Measurements from ENCODE around the gene HAUS7.

HAUS7 gene

DNA sequence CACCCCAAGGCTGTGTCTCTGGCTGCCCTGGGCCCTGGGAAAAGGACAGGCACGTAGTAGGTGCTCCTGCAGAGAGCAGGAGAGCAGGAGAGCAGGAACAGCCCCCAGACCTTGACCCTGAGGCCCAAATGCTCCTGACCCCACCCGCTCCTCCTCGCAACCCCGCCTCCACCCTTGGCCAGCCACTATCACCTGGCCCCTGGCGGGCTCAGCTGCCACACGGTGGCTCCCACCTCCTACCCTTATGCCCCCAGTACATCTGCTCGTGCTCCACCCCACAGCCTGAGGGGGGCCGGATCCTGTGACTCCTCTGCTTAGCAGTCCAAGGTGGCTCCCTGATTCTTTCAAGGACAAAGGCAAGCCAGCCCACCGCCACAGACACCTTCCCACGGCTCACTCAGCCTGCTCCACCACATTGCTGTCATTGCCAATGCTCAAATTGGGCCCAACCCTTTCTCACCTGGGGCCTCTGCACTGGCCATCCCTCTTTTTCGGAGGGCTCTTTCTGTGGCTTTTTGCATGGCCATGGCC lies 5.4 kb upstream of the HAUS7 start:
- no peak for DNase-seq

DNA sequence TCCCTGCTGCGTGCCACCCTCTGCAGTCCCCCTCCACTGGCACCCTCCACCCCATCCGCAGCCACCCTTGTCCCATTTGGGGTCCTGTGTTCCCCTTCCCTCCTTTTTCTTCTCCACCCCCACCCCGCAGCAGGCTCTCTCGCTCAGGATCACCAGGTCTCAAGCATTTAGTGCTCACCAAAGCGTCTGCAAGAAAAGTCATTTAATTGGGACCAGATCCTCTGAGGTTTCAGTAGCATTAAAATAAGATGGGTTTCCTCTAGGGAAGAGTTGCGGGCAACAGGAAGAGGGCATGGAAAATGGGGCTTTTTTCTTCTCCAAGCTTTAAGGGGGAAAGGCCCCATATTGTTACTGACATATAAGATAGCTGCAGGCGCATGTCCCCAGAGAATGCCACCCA lies 4.9 kb upstream of the HAUS7 start:
- DNase-seq, result no peak

DNA sequence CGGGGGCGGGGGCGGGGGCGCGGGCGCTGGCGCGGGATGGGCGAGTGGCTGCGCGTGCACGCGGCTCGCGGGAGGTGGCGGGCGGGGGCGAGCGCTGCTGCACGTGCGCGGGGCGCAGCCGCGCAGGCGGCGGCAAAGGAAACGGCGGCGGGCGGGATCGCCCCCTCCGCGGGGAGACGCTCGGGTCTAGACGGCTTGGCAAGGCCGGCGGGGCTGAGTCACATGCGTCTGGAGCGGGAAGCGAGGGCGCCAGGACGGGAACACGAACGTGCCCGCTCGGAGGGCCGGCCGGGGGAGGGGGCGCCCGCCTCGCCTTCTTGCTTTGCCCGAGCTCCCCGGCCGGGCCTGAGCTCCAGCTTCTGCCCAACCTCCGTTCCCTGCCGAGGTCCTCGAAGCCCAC lies 4.3 kb upstream of the HAUS7 start:
- peak; percentile 83 for DNase-seq

DNA sequence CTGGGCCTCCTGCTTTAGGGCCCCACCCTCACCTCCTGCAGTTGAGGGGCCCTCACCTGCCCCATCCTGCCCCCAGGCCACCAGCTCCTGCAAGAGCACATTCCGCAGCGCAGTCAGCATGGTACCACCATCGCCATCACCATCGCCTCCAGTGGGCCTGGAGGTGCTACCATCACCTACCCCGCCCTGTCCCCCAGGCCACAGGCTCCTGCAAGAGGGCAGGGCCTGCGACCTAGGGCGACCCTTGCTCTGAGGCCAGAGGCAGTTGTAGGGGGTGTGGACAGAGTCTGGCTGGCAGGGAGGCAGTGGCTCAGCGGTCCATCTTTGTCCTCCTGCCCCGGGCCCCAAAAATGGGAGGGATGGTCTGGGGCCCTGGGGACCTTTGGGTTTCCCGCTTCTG lies 3.9 kb upstream of the HAUS7 start:
- no peak for DNase-seq

DNA sequence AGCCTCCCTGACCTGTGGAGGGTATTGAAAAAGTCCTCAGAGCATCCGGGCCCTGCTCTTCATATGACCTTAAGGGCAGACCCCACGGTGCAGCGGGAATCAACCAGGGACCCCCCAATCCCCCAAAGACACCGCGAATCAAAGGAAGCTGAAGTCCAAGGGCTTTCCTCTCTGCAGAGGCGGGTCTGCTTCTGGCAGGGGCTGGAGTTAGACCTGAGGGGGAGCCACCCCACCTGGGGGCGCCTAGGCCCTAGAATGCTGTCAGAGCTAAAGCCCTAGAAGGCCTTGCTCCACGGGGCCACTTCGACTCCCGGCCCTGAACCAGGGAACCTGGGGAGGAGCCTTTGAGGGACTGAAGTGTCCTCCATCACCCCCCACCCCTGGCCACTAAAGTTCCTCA lies 2.8 kb upstream of the HAUS7 start:
- DNase-seq, result no peak

DNA sequence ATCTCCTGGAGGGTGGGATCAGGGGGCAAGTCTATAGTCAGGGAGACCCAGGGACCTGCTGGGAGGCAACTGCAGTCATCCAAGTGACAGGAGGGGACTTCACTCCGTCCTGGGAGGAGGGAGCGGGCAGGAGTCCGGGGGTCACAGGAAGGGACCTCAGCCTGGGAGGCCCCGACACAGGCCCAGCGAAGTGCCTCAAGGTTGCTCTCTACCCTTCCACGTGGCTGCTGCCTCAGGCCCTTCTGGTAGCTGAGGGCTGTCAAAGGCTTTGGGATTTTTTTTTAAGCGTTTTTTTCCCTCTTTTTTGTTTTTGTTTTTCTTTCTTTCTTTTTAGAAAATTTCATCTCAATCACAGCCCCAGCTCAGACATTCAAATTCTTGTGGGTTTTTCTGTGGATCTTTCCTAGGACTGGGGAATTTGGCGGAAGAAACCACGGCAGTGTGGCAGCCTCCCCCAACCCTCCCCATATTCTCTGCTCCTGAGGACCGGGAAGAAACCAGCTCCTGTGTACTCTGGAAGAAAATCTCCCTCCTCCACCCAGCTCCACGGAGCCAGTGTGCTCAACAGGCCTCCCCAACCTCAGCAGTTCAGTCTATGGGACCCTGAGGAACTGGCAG lies 1.4 kb upstream of the HAUS7 start:
- DNase-seq, result no peak

DNA sequence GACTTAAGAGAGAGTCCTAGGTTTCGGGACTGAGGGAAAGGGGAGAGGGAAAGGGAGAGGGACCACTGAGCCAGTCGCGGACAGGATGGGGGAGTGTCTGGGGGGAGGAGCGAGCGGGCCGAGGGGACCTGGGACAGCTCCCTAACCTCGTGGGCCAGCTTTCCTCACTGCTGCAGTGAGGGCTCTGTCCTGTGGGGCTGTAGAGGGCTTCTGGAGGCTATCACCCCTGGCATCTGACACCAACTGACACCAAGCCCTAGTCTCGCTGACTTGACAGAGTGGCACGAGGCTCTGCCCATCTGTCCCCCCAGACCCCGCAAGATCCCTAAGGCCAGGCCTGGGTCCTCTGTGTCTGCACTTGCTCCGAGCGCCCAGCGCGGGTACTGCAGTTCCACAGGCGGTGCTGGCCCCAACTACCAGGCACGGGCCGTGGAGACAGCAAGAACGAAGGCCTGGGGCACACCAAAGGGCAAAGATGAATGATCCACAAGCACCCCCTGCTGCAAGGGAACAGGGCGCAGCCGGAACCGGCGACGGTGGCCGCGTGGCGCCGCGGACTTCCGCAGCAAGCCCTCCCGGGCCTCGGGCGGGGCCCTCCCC lies 465 bp downstream of the HAUS7 start:
- no peak for DNase-seq

DNA sequence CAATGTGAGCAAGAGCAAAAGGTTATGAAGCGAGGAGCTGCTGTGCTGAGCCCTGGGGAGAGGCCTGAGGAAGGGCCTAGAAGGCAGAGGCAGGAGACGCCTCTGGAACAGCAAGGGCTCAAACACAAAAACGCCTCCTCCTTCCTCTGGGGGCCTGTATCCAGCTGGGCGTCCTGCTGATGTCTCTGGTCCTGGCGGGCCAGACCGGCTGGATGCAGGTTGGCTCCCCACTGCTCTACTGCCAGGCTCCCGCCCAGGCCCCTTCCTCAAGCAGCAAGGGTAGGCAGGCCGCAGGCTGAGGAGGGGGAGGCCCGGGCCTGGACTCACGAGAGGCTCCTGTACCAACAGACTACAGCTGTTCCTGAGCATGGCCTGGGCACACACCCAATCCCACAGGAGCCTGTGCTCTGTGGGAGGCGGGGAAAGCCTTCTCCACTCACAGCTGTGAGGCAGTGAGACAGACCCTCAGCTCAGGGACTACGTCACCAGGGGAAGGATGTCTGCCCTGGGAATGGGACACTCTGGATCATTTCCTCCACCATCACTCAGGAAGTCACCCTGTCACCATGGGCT lies 2.3 kb downstream of the HAUS7 start:
- no peak for DNase-seq

DNA sequence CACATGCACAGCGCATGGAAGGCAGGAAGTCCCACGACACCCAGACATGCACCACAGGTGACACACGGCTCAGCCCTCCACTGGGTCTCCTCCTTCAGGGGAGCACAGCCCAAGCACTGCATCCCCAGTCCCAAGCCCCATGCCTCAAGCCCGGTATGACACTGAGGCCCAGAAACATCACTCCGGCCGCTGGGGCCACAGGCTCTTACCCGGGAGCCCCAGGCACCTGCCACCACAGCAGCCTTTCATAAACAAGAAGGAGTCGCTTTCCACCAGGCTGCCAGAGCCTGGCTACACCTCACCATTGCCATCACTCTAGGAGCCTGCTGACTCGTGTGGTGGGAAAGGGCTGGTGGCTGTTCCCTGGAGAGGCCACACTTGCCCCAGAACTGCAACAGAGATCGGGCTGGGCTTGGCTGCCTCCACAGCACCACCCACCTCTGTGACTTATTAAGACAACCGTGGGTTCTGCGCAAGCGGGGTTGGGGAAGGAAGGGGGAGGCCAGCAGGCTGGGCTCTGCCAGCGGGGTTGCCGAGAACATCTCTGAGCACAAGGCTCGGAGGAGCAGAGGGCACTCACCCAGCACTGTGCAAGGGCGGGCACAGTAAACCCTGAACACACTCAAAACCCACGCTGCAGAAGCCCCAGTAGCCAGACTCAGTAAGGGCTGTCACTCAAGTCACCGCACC lies 4.5 kb downstream of the HAUS7 start:
- no peak for DNase-seq

DNA sequence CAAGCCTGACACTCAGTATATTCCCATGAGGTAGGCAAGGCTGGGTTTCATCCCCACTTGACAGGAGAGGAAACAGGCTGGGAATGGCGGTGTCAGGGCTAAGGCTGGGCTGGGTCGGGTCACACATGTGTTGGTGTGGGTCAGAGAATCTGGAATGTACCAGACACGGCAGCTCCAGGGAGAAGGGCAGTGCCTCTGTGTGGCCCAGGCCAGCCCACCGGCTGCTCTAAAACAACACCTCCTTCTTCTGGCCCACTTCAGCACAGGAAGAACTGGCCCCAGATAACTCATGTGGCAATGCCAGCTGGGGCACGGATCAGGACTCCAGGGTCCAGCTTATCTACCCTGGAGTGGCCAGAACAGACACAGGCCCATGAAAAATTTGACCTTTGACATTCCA lies 6.3 kb downstream of the HAUS7 start:
- no peak for DNase-seq

DNA sequence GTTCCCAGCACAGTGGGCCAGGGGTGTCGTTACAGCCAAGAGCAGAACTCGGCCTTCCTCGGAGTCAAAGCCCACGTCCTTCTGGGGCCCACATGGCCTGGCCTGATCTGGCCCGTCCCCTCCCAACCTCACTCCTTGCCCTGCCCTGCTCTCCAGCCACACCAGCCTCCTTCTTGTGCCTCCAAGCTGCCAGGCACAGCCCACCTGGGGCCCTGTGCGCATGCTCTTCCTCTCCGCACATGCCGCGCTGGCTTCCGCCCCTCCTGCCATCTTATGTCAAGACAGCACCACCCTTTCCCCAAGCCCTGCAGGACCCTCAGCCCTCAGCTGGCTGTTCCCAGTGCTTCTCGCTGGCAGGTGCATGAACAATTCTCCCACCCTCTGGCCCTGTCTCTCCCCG lies 6.8 kb downstream of the HAUS7 start:
- no peak for DNase-seq

DNA sequence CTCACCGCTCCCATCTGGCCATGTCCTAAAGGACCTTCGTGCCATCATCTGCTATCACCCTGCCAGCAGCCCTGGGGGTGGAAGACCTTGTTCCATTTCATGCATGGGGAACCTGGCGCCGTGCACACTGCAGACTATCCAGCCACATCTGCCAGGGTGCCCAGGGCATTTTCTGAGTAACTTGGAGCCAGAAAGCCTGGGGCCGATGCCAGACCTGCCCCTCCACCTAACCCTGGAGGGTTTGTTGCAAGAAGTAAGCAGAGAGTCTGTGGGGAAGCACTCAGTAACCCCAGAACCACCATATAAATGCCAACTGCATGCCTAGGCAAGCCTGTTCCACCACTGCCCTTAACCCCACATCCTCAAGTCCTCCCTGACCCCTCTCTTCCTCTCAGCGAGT lies 7.3 kb downstream of the HAUS7 start:
- DNase-seq, result no peak

DNA sequence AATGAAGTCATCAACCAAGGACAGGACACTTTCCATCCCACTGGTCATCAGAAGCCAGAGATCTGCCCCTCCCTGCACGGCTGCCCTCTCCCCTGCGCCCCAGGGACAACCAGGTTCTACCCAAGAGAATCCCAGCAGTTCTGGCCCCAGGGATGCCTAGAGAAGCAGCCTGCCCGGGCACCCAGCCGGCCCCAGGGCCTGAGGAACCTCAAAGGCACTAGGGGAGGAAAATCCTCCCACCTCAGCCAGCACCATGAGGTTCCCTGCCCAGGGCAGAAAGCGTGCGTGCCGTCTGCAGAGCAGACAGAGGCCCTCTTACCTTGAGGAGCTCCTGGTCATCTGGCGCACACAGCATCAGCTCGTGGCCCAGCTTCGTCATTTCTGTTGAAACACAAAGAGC lies 8.1 kb downstream of the HAUS7 start:
- DNase-seq, result no peak

DNA sequence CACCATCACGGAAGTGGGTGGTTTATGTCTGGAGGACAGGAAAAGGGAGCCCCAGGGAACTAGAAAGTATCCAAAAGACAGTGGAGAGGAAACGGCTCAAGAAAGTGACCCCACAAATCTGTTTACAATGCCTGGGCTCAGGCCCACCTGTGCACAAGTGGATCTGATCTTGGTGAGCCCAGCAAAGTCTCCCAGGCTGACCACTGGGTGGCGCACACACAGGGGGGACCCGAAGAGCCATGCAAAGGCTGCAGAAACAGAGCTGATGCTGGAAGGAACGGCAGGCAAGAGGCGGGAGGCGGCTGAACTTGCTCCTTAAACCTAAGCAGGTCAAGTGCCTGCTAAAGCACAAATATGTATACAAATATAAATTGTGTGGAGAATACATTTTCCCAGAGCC lies 9.6 kb downstream of the HAUS7 start:
- DNase-seq, result peak; percentile 54

DNA sequence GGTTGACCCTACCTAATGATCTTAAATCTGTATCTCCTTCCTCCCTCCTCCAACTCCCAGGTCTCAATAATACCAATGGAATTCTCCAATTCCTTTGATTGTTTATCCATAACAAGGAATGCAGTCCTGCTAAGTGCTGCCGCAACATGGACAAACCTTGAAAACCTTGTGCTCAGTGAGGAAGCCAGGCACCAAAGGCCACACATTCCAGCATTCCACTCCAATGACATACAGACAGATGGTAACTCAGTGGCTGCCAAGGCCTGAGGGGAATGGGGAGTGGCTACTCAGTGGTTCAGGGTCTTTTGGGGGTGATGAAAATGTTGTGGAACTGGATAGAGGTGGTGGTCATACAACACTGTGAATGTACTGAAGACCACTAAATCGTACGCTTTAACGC lies 10.4 kb downstream of the HAUS7 start:
- peak; percentile 18 for DNase-seq

DNA sequence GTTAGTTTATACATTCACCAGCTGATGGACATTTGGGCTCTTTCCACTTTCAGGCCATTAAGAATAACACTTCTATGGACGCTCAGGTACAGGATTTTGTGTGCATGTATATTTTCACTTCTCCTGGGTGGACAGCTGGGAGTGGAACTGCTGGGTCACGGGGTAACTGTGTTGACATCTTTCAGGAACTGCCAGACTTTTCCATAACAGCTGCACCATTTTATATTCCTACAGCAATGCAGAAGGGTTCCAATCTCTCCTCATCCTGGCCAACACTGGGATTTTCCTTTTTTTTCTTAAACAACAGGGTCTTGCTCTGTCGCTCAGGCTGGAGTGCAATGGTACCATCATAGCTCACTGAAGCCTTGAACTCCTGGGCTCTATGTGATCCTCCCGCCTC lies 11.9 kb downstream of the HAUS7 start:
- DNase-seq, result peak; percentile 10

DNA sequence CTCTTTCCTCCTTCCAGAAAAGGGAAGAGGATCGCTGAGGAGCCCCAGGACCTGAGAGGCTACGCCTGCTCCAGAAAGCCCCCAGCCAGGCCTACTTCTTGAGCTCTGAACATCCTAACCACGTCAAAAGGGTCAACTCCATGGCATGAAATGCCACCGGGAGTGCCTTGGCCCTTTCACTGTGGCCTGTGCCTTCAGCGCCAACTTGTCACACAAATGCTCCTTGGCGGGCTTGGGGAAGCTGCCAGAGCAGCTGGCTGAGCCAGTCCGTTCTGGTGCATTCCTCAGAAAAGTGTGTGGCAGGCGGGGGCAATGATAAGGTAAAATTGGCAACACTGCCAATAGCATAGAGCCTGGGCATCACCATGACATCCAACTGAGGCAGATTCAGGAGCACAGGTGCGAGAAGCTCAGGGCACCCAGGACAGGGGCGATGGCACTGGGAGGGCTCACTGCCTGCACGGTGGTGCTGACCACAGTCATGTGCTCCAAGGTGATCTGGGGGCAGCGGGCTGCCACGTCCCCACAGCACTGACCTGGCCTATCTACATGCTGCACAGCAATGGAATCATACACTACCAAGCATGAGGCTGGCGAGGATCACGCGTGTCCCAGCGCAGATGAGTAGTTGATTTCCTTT lies 12.4 kb downstream of the HAUS7 start:
- DNase-seq, result no peak

DNA sequence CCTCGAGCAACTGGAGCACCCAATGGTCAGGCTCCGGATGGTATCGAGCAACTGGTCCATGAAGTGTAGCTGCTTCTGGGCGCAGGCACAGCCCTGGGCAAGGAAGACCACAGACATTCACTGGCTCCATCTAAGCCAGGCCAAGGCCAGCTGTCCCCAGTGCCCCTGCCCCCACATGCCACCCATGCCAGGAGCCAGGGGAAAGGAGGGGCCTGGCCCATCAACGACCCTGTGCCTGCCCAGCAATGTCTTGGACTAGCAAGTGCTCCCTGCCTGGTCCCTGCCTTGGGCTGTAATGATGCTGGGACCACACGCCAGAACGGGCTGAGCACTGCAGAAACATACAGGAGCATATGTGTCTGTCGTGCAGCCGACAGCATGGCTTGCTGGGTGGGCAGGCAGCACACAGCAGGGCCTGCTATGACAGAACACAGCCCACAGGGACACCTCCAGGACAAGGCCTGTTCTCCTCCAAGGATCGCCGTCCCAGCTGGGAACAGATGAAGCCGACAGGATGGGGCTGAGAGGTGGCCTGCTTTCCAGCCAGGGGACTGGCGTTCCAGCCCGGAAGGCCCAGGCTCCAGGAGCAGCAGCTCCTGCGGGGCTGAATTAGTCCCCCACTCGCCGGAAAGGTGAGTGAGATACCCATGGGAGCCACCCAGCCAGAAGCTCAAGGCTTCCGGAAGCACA lies 13.1 kb downstream of the HAUS7 start:
- no peak for DNase-seq

DNA sequence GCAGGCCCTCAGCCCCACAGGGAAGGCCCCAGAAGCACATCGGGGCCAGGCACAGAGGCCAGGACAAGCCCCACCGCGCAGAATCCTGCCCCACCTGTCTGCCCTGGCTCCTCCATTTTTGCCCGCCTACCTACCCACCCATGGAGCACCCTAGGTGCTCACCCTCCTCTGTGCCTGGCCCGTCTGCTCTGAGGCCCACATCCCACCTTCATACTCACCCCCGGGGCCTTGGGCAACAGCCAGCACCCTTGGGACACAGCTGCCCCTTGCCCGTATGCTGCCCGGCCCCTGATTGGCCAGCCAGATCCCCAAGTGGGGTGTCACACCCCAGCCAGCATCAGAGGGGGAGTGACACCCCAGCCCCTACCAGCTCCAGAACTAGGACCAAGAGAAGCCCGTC lies 13.7 kb downstream of the HAUS7 start:
- DNase-seq, result no peak

DNA sequence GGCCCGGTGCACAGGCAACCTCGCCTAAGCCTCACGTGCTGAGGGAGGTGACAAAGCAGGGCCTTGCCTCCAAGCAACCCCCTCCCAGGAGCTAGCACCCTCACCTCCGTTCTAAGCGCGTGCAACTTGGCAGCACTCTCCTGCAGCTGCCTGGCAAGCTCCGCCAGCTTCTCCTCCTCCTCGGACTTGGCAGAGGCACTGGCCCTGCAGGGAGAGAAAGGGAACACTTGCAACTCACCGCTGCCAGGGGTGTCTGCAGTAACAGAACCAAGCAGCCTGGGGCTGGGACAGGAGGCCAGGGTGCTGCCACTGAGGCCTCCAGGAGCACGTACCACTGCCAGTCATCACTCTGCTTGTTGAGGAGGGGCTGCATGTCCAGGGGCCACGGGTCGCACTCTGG lies 14.2 kb downstream of the HAUS7 start:
- no peak for DNase-seq

DNA sequence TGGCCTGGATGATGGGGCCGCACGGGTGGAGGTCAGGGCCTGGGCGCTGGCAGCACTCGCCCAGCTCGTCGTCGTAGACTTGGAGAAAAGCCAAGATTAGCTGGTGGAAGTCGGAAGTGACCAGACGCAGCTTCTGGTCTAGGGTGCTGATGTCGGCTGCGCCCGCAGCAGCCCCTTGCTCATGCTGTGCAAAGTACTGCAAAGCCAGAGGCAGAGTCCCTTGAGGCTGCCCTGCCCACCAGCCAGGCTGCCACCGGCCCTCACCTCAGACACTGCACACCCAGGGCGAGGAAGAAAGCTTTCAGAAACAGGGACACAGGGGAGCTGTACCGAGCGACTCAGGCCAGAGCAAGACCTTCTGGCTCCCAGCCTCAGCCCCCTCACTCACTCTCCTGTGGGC lies 14.8 kb downstream of the HAUS7 start:
- no peak for DNase-seq

DNA sequence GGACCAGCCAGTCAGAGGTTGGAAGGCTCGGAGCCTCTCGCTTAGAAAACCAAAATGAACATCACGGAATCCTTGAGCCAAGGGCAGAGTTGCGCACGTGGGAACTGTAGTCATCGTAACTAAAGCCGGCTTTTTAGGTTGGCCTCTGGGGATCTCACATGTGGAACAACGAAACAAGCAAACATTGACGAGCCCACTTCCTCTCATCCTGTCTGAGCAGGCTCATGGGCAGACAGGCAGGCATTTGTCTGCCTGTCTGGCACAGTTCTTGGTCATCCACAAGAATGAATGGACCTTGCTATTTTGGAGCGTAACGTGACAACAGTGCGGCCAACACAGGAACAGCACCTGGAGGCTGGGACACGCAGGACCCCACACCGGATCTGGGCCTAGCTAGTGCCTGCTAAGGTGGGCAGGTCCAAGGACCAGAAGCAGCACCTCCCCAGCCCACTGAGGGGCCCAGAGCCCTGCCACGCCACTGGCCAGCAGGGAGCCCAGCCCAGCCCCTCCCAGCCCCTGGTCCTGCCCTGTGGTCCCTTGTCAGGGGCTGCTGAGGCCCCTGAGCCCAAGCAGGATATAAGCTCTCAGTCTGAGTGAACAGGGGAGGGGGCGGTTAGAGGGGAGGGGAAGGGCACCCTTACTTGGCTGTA lies 15.3 kb downstream of the HAUS7 start:
- no peak for DNase-seq

DNA sequence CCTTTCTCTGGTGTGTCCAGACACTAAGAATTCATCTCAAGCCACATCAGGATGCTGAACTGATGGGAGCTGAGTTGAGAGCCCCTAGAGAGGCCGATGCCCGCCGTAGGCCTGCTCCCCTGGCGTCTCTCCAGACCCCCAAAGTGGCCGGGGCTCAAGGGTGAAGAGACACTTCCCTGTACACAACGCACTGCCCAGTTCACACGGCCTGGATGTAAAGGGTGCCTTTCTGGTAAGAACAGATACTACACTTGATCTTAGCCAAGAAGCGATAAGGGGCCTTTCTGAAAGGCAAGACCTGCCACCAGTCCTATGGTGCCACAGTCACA lies 19.5 kb downstream of the HAUS7 start:
- DNase-seq, result no peak

Data from left hindlimb (tissue), 1 donor.